Naive B cell (primary cell): Measurements from ENCODE around the gene HAT1. TPM values are rescaled to one million over a fixed set of nuclear protein-coding genes. Genes with fewer than 3 reads are reported as not detected.
"Not testable (repeated sequence)": the region's sequence is repeated elsewhere in the genome, so short reads cannot be mapped to it uniquely, and the experiment has no call there.

ENCODE experiments used
- ATAC-seq, 2 donors: fragments of 150-1000 bp; cut with Tn5 transposase; 2 replicates each; pipeline ENCODE4 v1.10.0; 2021; ENCODE audit warnings: low read depth in 2 of 2, mild to moderate bottlenecking in 2 of 2, moderate library complexity in 2 of 2
- DNase-seq: peaks from one replicate; pipeline ENCODE4 v3.0.0; 2022
- H3K27ac Mint-ChIP-seq, 6 donors: one replicate each; pipeline ENCODE4 v1.8.0; 2020 to 2022; ENCODE audit warnings: mild to moderate bottlenecking in 6 of 6, mixed read lengths in 6 of 6, moderate library complexity in 5 of 6, inconsistent platforms in 2 of 6
- H3K27me3 Mint-ChIP-seq, 3 donors: one replicate each; pipeline ENCODE4 v1.8.0; 2021 to 2022; ENCODE audit warnings: mixed read lengths in 3 of 3, mild to moderate bottlenecking in 1 of 3
- H3K36me3 Mint-ChIP-seq, 2 donors: one replicate each; pipeline ENCODE4 v1.8.0; 2020 to 2022; ENCODE audit warnings: mixed read lengths in 2 of 2, inconsistent platforms in 1 of 2, mild to moderate bottlenecking in 1 of 2
- H3K4me1 Mint-ChIP-seq, 3 donors: one replicate each; pipeline ENCODE4 v1.8.0; 2020 to 2022; ENCODE audit warnings: mixed read lengths in 3 of 3, inconsistent platforms in 1 of 3, mild to moderate bottlenecking in 1 of 3, moderate library complexity in 1 of 3
- H3K4me3 Mint-ChIP-seq, 8 donors: one replicate each; pipeline ENCODE4 v1.8.0; 2020 to 2022; ENCODE audit warnings: mild to moderate bottlenecking in 8 of 8, mixed read lengths in 8 of 8, moderate library complexity in 8 of 8, inconsistent platforms in 2 of 8
- H3K9me3 Mint-ChIP-seq, 7 donors: one replicate each; pipeline ENCODE4 v1.8.0; 2020 to 2022; ENCODE audit warnings: mixed read lengths in 7 of 7, mild to moderate bottlenecking in 5 of 7, inconsistent platforms in 2 of 7, moderate library complexity in 1 of 7
- polyA plus RNA-seq, 6 donors: library from polyadenylated mRNA; unstranded; fragments of 300-500 nt; fragmentation: Illumina TruSeq; gene quantifications; one replicate each; pipeline ENCODE4 v1.2.3, GENCODE V29; 2021; ENCODE audit warnings: low read depth in 6 of 6

Gene HAT1
- polyA plus RNA-seq, 6 donors from 2014 or later, result 68.9 to 128 (median 75.4) TPM

DNA sequence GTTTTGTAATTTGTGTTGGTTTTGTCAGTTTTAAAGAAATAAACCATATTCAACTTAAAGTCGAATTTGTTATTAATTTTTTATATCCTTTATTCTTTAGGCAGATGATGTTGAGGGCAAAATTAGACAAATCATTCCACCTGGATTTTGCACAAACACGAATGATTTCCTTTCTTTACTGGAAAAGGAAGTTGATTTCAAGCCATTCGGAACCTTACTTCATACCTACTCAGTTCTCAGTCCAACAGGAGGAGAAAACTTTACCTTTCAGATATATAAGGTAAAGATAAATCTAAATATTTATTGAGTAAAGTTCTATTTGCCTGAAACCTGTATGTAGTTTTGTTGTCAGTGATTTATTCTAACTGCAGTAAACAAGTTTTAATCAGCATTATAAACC, 43.0 kb downstream of the HAT1 start:
- peaks cover 0 to 24% of the 10 kb centered on the region in 2 donors for H3K36me3 Mint-ChIP-seq
- DNase-seq (no peak), ATAC-seq (no peak)
- no peaks in the 10 kb centered on the region for H3K9me3 Mint-ChIP-seq
- no peaks in the 10 kb centered on the region for H3K4me1 Mint-ChIP-seq
- H3K27me3 Mint-ChIP-seq, result no peaks in the 10 kb centered on the region
- no peak overlapping the region for H3K27ac Mint-ChIP-seq
- H3K4me3 Mint-ChIP-seq, result no peak overlapping the region

- Mint-ChIP-seq H3K4me1 (no peaks in the 10 kb centered on the region), H3K27me3 (no peaks in the 10 kb centered on the region), H3K27ac (no peak overlapping the region), H3K36me3 (peaks cover 0 to 24% of the 10 kb centered on the region in 2 donors), H3K9me3 (no peaks in the 10 kb centered on the region), H3K4me3 (no peak overlapping the region)
- DNase-seq (no peak), ATAC-seq (no peak)
Observed at GRCh38 chr2:171965661-171966060, 43.4 kb downstream of the HAT1 start.

GRCh38 chr2:171966235-171966634, 44.0 kb downstream of the HAT1 start:
- Mint-ChIP-seq H3K4me1 (no peaks in the 10 kb centered on the region), H3K9me3 (peaks cover 0 to under 1% (median 0%) of the 10 kb centered on the region in 7 donors), H3K27me3 (no peaks in the 10 kb centered on the region), H3K4me3 (no peak overlapping the region), H3K36me3 (peaks cover 0 to 21% of the 10 kb centered on the region in 2 donors), H3K27ac (peak overlapping the region in 1 of 6 donors; percentile 17)
- no peak for ATAC-seq
- DNase-seq, result no peak

- no peaks in the 10 kb centered on the region for H3K27me3 Mint-ChIP-seq
- H3K9me3 Mint-ChIP-seq, result peaks cover 0 to 2% (median 0%) of the 10 kb centered on the region in 7 donors
- H3K4me1 Mint-ChIP-seq, result no peaks in the 10 kb centered on the region
- DNase-seq (no peak), ATAC-seq (no peak)
- H3K27ac Mint-ChIP-seq, result no peak overlapping the region
- peaks cover 0 to 20% of the 10 kb centered on the region in 2 donors for H3K36me3 Mint-ChIP-seq
- H3K4me3 Mint-ChIP-seq, result no peak overlapping the region
Observed at GRCh38 chr2:171966688-171967087, 44.4 kb downstream of the HAT1 start.

DNA sequence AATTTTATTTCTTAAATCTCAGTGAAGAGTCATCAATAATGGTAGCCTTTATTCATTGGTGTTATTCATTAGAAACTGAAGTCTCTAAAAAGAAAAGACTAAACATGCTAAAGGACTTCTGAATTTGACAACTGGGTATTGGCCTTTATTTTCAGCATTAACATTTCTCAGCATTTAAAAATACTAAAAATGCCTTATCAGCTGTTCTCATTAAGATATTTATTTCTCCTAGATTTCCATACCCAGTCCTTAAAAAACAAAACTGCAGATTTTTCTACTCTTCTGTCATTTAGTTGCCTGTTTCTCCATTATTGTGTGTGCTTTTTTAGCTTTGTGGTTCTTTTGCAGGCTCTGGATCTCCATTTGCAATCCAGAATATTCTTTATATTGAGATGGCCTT, 46.2 kb downstream of the HAT1 start:
- peaks cover 11 to 20% of the 10 kb centered on the region in 2 donors for H3K36me3 Mint-ChIP-seq
- H3K27ac Mint-ChIP-seq, result no peak overlapping the region
- no peak for ATAC-seq

GRCh38 chr2:171972329-171972982, 50.2 kb downstream of the HAT1 start:
- Mint-ChIP-seq H3K36me3 (peaks cover 13 to 28% of the 10 kb centered on the region in 2 donors), H3K4me3 (no peak overlapping the region), H3K4me1 (peaks cover 0 to 5% (median 0%) of the 10 kb centered on the region in 3 donors), H3K27me3 (no peaks in the 10 kb centered on the region), H3K27ac (peak overlapping the region in 1 of 6 donors; percentile 2), H3K9me3 (peaks cover 0 to 3% (median 0%) of the 10 kb centered on the region in 7 donors)
- ATAC-seq (no peak), DNase-seq (no peak)

More for the DNA sequence above, 46.2 kb downstream of the HAT1 start:
- Mint-ChIP-seq H3K9me3 (peaks cover 0 to 2% (median 0%) of the 10 kb centered on the region in 7 donors), H3K4me1 (peaks cover 0 to 5% (median 0%) of the 10 kb centered on the region in 3 donors), H3K4me3 (no peak overlapping the region), H3K27me3 (no peaks in the 10 kb centered on the region)
- DNase-seq, result no peak

GRCh38 chr2:171979103-171979502, 56.8 kb downstream of the HAT1 start:
- H3K27ac Mint-ChIP-seq, result no peak overlapping the region
- peak overlapping the region in 1 of 8 donors; percentile 18 for H3K4me3 Mint-ChIP-seq
- no peaks in the 10 kb centered on the region for H3K27me3 Mint-ChIP-seq
- no peaks in the 10 kb centered on the region for H3K4me1 Mint-ChIP-seq
- ATAC-seq (no peak), DNase-seq (no peak)
- no peaks in the 10 kb centered on the region for H3K9me3 Mint-ChIP-seq
- peaks cover 34 to 56% of the 10 kb centered on the region in 2 donors for H3K36me3 Mint-ChIP-seq

GRCh38 chr2:171983924-171984323, 61.7 kb downstream of the HAT1 start:
- not testable (repeated sequence) for H3K4me1 Mint-ChIP-seq, H3K9me3 Mint-ChIP-seq, DNase-seq, H3K4me3 Mint-ChIP-seq, H3K27ac Mint-ChIP-seq, H3K27me3 Mint-ChIP-seq, ATAC-seq
- H3K36me3 Mint-ChIP-seq, result peaks cover 20 to 30% of the 10 kb centered on the region in 2 donors

DNA sequence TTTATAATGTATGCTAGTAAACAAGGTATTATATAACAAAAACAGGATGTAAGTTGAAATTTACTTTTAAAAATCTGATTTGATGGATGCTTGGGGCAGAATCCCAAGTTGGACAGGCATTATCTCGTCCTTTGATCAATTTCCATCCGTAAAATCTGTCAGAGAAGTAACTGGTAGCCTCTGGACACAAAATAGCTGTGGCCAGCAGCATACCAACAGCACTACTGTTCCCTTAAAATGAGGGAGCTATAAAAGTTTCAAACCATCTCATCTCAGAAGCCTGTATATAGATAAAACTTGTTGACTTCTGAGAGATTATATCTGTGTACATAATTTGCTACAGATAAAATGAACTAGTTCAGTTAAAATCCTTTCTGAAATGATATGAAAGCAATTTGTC, 62.8 kb downstream of the HAT1 start:
- H3K9me3 Mint-ChIP-seq, result no peaks in the 10 kb centered on the region
- ATAC-seq, result no peak
- H3K27me3 Mint-ChIP-seq, result no peaks in the 10 kb centered on the region
- no peak overlapping the region for H3K27ac Mint-ChIP-seq
- DNase-seq, result no peak
- H3K4me1 Mint-ChIP-seq, result no peaks in the 10 kb centered on the region
- no peak overlapping the region for H3K4me3 Mint-ChIP-seq
- peaks cover 20 to 24% of the 10 kb centered on the region in 2 donors for H3K36me3 Mint-ChIP-seq

DNA sequence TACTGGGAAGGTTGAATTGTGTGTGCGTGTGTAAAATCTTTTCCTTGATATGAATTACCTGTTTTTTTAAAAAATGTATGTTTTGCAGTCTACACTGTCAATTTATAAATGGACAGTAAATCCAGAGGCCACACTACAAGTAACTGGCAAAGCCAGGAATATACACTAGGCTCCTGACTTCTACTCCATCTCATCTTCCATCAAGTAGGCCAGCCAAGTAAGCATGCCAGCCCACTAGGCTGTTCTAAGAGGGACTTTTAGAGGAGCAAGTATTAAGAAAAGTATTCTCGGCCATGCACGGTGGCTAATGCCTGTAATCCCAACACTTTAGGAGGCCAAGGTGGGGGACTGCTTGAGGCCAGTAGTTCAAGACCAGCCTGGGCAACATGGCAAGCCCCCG, 64.5 kb downstream of the HAT1 start:
- no peaks in the 10 kb centered on the region for H3K4me1 Mint-ChIP-seq
- H3K36me3 Mint-ChIP-seq, result peaks cover 20 to 24% of the 10 kb centered on the region in 2 donors
- H3K27me3 Mint-ChIP-seq, result no peaks in the 10 kb centered on the region
- no peak for ATAC-seq
- no peak for DNase-seq
- no peak overlapping the region for H3K4me3 Mint-ChIP-seq
- H3K27ac Mint-ChIP-seq, result no peak overlapping the region
- H3K9me3 Mint-ChIP-seq, result no peaks in the 10 kb centered on the region

- no peak for ATAC-seq
- peak overlapping the region in 1 of 6 donors; percentile 15 for H3K27ac Mint-ChIP-seq
- DNase-seq, result no peak
- no peaks in the 10 kb centered on the region for H3K9me3 Mint-ChIP-seq
- no peak overlapping the region for H3K4me3 Mint-ChIP-seq
- H3K36me3 Mint-ChIP-seq, result peaks cover 0 to 1% of the 10 kb centered on the region in 2 donors
- no peaks in the 10 kb centered on the region for H3K4me1 Mint-ChIP-seq
- peaks cover 4 to 20% (median 12%) of the 10 kb centered on the region in 3 donors for H3K27me3 Mint-ChIP-seq
Observed at GRCh38 chr2:171991027-171991426, 68.8 kb downstream of the HAT1 start.

- peaks cover 8 to 13% (median 12%) of the 10 kb centered on the region in 3 donors for H3K4me1 Mint-ChIP-seq
- ATAC-seq (no peak), DNase-seq (no peak)
- peaks cover 8 to 24% (median 15%) of the 10 kb centered on the region in 3 donors for H3K27me3 Mint-ChIP-seq
- no peaks in the 10 kb centered on the region for H3K36me3 Mint-ChIP-seq
- no peaks in the 10 kb centered on the region for H3K9me3 Mint-ChIP-seq
- peak overlapping the region in 1 of 8 donors; percentile 42 for H3K4me3 Mint-ChIP-seq
- no peak overlapping the region for H3K27ac Mint-ChIP-seq
Observed at GRCh38 chr2:171995586-171995985, 73.3 kb downstream of the HAT1 start.

- no peak for DNase-seq
- no peaks in the 10 kb centered on the region for H3K9me3 Mint-ChIP-seq
- H3K36me3 Mint-ChIP-seq, result no peaks in the 10 kb centered on the region
- ATAC-seq, result no peak
- peak overlapping the region in 1 of 8 donors; percentile 42 for H3K4me3 Mint-ChIP-seq
- peaks cover 8 to 16% (median 15%) of the 10 kb centered on the region in 3 donors for H3K4me1 Mint-ChIP-seq
- peaks cover 8 to 24% (median 15%) of the 10 kb centered on the region in 3 donors for H3K27me3 Mint-ChIP-seq
- no peak overlapping the region for H3K27ac Mint-ChIP-seq
Observed at GRCh38 chr2:171996021-171996420, 73.8 kb downstream of the HAT1 start.

GRCh38 chr2:171997031-171997430, 74.8 kb downstream of the HAT1 start:
- peaks cover 8 to 24% (median 15%) of the 10 kb centered on the region in 3 donors for H3K27me3 Mint-ChIP-seq
- H3K4me3 Mint-ChIP-seq, result peak overlapping the region in 1 of 8 donors; percentile 89
- not testable (repeated sequence) for ATAC-seq, DNase-seq, H3K27ac Mint-ChIP-seq, H3K36me3 Mint-ChIP-seq, H3K9me3 Mint-ChIP-seq
- H3K4me1 Mint-ChIP-seq, result peaks cover 8 to 20% (median 16%) of the 10 kb centered on the region in 3 donors
